ENCODE data around the gene IFNGR2. TPM values are rescaled to one million over a fixed set of nuclear protein-coding genes. Genes with fewer than 3 reads are reported as not detected.
"Not testable (repeated sequence)": the region's sequence is repeated elsewhere in the genome, so short reads cannot be mapped to it uniquely, and the experiment has no call there.

Gene IFNGR2
- total and polyA plus RNA-seq, 4 donors = 58.6 to 198 (median 71.6) TPM

GRCh38 chr21:33377221-33377920 is 25.8 kb upstream of the IFNGR2 start:
- Histone ChIP-seq H3K27ac (ENCODE audit: low read depth in 1 of 2, low read length in 1 of 2) (no peak overlapping the region), H3K36me3 (ENCODE audit: control insufficient read depth in 4 of 4, insufficient read depth in 4 of 4, low read length in 4 of 4) (no peaks in the 10 kb centered on the region), H3K4me1 (ENCODE audit: control insufficient read depth in 5 of 5, insufficient read depth in 5 of 5, low read length in 5 of 5) (peaks cover 0 to 10% (median 0%) of the 10 kb centered on the region in 5 donors), H3K27me3 (ENCODE audit: control insufficient read depth in 3 of 3, insufficient read depth in 3 of 3, low read length in 2 of 3) (no peaks in the 10 kb centered on the region), H3K4me3 (no peak overlapping the region), H3K9ac (ENCODE audit: insufficient read depth in 1 of 2, low read length in 2 of 2) (no peak overlapping the region), H3K9me3 (ENCODE audit: control insufficient read depth in 4 of 4, insufficient read depth in 3 of 4, low read length in 3 of 4) (no peaks in the 10 kb centered on the region)
- WGBS, 2 donors = 91 to 96% methylated on average over 6 of the region's 6 CpGs
- no peak for DNase-seq
- no peak for TF ChIP-seq CTCF (IDR thresholded peaks at IDR 0.05; ENCODE audit: control extremely low read depth, extremely low read depth)
- ATAC-seq (ENCODE audit: insufficient read depth, low FRiP score) = no peak

GRCh38 chr21:33378081-33378480 is 25.1 kb upstream of the IFNGR2 start:
- TF ChIP-seq CTCF (IDR thresholded peaks at IDR 0.05; ENCODE audit: control extremely low read depth, extremely low read depth) = no peak
- no peak overlapping the region for H3K27ac ChIP-seq (ENCODE audit: low read depth in 1 of 2, low read length in 1 of 2)
- H3K4me1 ChIP-seq (ENCODE audit: control insufficient read depth in 5 of 5, insufficient read depth in 5 of 5, low read length in 5 of 5) = peaks cover 0 to 17% (median 0%) of the 10 kb centered on the region in 5 donors
- H3K36me3 ChIP-seq (ENCODE audit: control insufficient read depth in 4 of 4, insufficient read depth in 4 of 4, low read length in 4 of 4) = no peaks in the 10 kb centered on the region
- ATAC-seq (ENCODE audit: insufficient read depth, low FRiP score) (no peak), DNase-seq (no peak)
- no peak overlapping the region for H3K9ac ChIP-seq (ENCODE audit: insufficient read depth in 1 of 2, low read length in 2 of 2)
- no peaks in the 10 kb centered on the region for H3K27me3 ChIP-seq (ENCODE audit: control insufficient read depth in 3 of 3, insufficient read depth in 3 of 3, low read length in 2 of 3)
- no peak overlapping the region for H3K4me3 ChIP-seq
- no peaks in the 10 kb centered on the region for H3K9me3 ChIP-seq (ENCODE audit: control insufficient read depth in 4 of 4, insufficient read depth in 3 of 4, low read length in 3 of 4)
- WGBS, 2 donors = 93 to 98% methylated on average over 9 of the region's 9 CpGs

GRCh38 chr21:33379934-33380333 is 23.3 kb upstream of the IFNGR2 start:
- H3K4me1 ChIP-seq (ENCODE audit: control insufficient read depth in 5 of 5, insufficient read depth in 5 of 5, low read length in 5 of 5) = peaks cover 0 to 20% (median 0%) of the 10 kb centered on the region in 5 donors
- DNase-seq = peak in 1 of 3 donors; percentile 26
- not testable (repeated sequence) for H3K9me3 ChIP-seq (ENCODE audit: control insufficient read depth in 4 of 4, insufficient read depth in 3 of 4, low read length in 3 of 4); H3K9ac ChIP-seq (ENCODE audit: insufficient read depth in 1 of 2, low read length in 2 of 2); H3K27me3 ChIP-seq (ENCODE audit: control insufficient read depth in 3 of 3, insufficient read depth in 3 of 3, low read length in 2 of 3); H3K36me3 ChIP-seq (ENCODE audit: control insufficient read depth in 4 of 4, insufficient read depth in 4 of 4, low read length in 4 of 4); H3K4me3 ChIP-seq; ATAC-seq (ENCODE audit: insufficient read depth, low FRiP score)
- H3K27ac ChIP-seq (ENCODE audit: low read depth in 1 of 2, low read length in 1 of 2) = peak overlapping the region; percentile 6 to 94
- WGBS, 2 donors = 0 to 32% methylated on average over 1 of the region's 1 CpG

- Histone ChIP-seq H3K4me1 (ENCODE audit: control insufficient read depth in 5 of 5, insufficient read depth in 5 of 5, low read length in 5 of 5) (peaks cover 0 to 24% (median 0%) of the 10 kb centered on the region in 5 donors), H3K9me3 (ENCODE audit: control insufficient read depth in 4 of 4, insufficient read depth in 3 of 4, low read length in 3 of 4) (no peaks in the 10 kb centered on the region), H3K9ac (ENCODE audit: insufficient read depth in 1 of 2, low read length in 2 of 2) (no peak overlapping the region), H3K27me3 (ENCODE audit: control insufficient read depth in 3 of 3, insufficient read depth in 3 of 3, low read length in 2 of 3) (no peaks in the 10 kb centered on the region), H3K4me3 (no peak overlapping the region), H3K36me3 (ENCODE audit: control insufficient read depth in 4 of 4, insufficient read depth in 4 of 4, low read length in 4 of 4) (no peaks in the 10 kb centered on the region), H3K27ac (ENCODE audit: low read depth in 1 of 2, low read length in 1 of 2) (peak overlapping the region; percentile 6 to 94)
- peak in 2 of 3 donors; percentile 27 to 65 for DNase-seq
- TF ChIP-seq CTCF (IDR thresholded peaks at IDR 0.05; ENCODE audit: control extremely low read depth, extremely low read depth) = no peak
- 19% methylated on average over 11 of the region's 11 CpGs for WGBS, 2 donors
- ATAC-seq (ENCODE audit: insufficient read depth, low FRiP score) = peak; percentile 91
These were observed 22.7 kb upstream of the IFNGR2 start for GRCh38 chr21:33380483-33380998.

- H3K27ac ChIP-seq (ENCODE audit: low read depth in 1 of 2, low read length in 1 of 2); H3K36me3 ChIP-seq (ENCODE audit: control insufficient read depth in 4 of 4, insufficient read depth in 4 of 4, low read length in 4 of 4); ATAC-seq (ENCODE audit: insufficient read depth, low FRiP score); H3K27me3 ChIP-seq (ENCODE audit: control insufficient read depth in 3 of 3, insufficient read depth in 3 of 3, low read length in 2 of 3); H3K9me3 ChIP-seq (ENCODE audit: control insufficient read depth in 4 of 4, insufficient read depth in 3 of 4, low read length in 3 of 4); DNase-seq; H3K9ac ChIP-seq (ENCODE audit: insufficient read depth in 1 of 2, low read length in 2 of 2); H3K4me3 ChIP-seq: not testable (repeated sequence)
- 98% methylated on average over 6 of the region's 6 CpGs for WGBS, 2 donors
- peaks cover 0 to 24% (median 0%) of the 10 kb centered on the region in 5 donors for H3K4me1 ChIP-seq (ENCODE audit: control insufficient read depth in 5 of 5, insufficient read depth in 5 of 5, low read length in 5 of 5)
These were observed 21.8 kb upstream of the IFNGR2 start for GRCh38 chr21:33381381-33381780.

Data from lung (tissue), 12 donors.